Measurements from ENCODE around the gene HTR3D.

HTR3D gene

DNA sequence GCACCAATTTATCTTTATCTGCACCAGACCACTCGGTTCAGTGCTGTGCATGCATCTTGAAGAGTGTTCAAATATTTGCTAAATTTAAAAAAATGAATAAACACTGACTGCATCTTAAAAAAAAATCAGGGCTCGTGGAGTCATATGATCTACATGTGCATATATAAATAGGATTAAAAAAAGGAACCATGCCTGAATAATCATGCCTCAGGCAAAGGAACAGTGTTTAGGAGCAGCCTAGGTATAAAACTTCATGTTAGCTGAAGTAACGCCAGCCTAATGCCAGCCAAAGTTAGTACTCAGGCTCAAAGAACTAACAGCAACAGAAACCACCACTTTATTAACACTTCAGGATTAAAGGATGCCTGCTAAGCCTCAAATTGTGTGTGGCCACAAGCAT lies 23.4 kb upstream of the HTR3D start:
- H3K27ac ChIP-seq = peak overlapping the region; percentile 30; the same call in 1 of the 2 replicates
- TF ChIP-seq ZFX (IDR thresholded peaks at IDR 0.05) = no peak
- TF ChIP-seq, protein P1, sequence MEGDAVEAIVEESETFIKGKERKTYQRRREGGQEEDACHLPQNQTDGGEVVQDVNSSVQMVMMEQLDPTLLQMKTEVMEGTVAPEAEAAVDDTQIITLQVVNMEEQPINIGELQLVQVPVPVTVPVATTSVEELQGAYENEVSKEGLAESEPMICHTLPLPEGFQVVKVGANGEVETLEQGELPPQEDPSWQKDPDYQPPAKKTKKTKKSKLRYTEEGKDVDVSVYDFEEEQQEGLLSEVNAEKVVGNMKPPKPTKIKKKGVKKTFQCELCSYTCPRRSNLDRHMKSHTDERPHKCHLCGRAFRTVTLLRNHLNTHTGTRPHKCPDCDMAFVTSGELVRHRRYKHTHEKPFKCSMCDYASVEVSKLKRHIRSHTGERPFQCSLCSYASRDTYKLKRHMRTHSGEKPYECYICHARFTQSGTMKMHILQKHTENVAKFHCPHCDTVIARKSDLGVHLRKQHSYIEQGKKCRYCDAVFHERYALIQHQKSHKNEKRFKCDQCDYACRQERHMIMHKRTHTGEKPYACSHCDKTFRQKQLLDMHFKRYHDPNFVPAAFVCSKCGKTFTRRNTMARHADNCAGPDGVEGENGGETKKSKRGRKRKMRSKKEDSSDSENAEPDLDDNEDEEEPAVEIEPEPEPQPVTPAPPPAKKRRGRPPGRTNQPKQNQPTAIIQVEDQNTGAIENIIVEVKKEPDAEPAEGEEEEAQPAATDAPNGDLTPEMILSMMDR (conservative IDR thresholded peaks at IDR 0.05) = no peak

DNA sequence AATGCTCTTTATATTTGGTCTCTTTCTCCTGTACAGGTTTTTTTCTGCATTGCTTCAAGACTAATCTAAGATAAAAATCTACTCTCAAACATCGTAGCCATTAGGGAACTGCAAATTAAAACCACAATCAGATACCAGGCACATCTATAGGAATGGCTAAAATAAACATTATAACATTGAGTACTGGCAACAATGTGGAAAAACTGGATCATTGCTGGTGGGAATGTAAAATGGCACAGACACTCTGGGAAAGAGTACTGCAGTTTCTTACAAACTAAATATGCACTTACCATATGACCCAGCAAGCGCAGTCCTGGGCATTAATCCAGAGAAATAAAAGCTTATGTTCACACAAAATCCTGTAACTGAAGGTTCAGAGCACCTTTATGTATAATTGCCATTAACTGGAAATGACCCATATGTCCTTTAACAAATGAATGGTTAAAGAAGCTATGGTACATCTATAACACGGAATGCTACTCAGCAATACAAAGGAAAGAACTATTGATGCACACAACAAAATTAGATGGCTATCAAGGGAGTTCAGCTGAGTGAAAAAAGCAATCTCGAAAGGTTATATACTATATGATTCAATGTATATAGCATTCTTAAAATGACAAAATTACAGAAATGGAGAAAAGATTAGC lies 20.2 kb upstream of the HTR3D start:
- H3K27ac ChIP-seq = peak overlapping the region; percentile 83
- no peak for TF ChIP-seq ZFX (IDR thresholded peaks at IDR 0.05)
- TF ChIP-seq, protein P1 (conservative IDR thresholded peaks at IDR 0.05) = no peak; the same call in 1 of the 2 replicates

DNA sequence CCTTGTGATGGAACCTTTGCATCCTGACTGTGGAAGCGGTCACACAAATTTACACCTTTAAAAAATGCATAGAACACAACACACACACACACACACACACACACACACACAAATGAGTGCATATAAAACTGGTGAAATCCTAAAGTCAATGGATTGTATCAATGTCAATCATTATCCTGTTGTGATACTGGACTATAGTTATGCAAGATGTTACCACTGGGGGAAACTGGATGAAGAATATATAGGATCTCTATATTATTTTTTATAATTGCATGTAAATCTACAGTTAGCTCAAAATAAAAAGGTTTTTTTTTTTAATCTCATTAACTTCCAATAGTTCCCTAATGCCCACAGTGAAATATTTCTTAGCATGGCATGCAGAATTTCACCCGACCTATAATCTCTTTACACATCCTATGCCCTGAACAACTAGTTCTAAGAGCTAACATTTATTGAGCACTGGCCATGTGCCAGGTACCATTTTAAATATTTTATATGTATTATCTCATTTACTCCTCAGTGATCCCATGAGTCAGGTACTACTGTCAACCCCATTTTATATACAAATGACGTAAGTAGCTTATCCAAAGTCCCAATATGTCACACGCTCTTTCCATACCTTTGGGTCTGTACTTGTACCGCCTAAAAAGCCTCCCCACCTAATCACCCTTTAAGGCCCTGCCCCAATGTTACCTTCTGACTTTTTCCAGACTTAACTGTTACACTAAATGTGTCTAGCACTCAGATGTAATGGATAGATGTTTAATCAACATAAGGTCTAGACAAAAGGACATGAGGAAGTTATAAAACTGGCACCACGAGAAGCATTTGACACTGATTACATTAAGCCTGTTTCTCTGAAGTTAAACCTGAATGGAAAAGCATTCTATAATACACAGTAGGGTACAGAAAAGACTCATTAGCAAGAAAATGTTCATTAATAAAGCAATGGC lies 19.3 kb upstream of the HTR3D start:
- TF ChIP-seq ZFX (IDR thresholded peaks at IDR 0.05) = no peak
- TF ChIP-seq, protein P1 (conservative IDR thresholded peaks at IDR 0.05) = peak; percentile 20
- no peak overlapping the region for H3K27ac ChIP-seq

DNA sequence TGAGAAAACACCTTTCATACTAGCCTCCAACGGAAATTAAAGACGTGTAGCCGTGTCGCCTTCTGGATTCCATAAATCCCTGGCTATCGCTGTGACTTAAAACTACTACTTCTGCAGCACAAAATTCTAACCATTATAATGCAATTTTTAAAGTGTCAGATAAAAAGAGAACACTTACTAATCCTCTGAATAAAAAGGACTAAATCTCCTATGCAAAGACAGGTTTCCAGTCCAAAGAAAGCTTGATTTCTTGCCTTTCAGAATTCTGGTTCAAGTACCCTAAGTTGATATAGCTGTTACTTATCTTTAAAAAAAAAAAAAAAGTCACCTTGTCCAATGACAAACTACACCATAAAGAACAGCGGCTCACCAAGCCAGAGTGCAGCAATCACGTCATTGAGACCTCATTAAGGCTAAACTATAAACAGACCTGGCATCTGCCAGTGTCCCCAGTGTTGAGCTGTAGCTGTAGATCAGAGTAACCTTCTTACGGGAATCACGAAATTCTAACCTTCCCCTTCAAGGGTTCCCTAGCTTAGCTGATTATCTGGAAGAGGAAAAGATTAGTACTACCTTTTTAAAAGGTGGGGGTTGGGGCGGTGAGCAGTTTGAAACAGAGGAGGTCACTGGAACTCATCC lies 16.0 kb upstream of the HTR3D start:
- no peak for TF ChIP-seq ZFX (IDR thresholded peaks at IDR 0.05)
- TF ChIP-seq, protein P1 (conservative IDR thresholded peaks at IDR 0.05) = no peak

DNA sequence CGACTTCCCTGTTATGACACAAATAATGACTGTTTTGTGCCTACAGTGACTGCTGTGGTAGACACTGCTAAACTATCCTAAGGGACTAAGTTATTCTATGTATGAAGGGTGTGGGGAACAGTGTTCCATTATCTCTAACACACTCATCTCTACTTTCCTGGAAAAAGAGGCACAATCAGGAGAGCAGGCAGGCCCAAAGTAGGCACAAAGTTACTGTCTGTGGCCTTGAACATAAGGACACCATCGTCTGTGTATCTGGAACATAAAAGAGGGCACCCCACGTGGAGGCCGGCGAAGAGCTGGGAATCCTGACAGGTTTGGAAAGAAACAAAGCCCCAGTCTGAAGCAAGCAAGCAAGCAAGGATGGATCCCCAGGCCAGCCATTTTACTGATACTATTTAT lies 15.4 kb upstream of the HTR3D start:
- TF ChIP-seq, protein P1 (conservative IDR thresholded peaks at IDR 0.05) = no peak
- TF ChIP-seq ZFX (IDR thresholded peaks at IDR 0.05) = no peak
- H3K27ac ChIP-seq = no peak overlapping the region

More for the DNA sequence above, 16.0 kb upstream of the HTR3D start:
- no peak overlapping the region for H3K27ac ChIP-seq

- peak overlapping the region; percentile 75 for H3K27ac ChIP-seq
- TF ChIP-seq ZFX (IDR thresholded peaks at IDR 0.05) = no peak
- TF ChIP-seq, protein P1 (conservative IDR thresholded peaks at IDR 0.05) = peak; percentile 100
These were observed 14.5 kb upstream of the HTR3D start for GRCh38 chr3:184016811-184017671.
